ENCODE measurements around the gene LAMTOR1. TPM values are rescaled to one million over a fixed set of nuclear protein-coding genes. Genes with fewer than 3 reads are reported as not detected.
"Not testable (repeated sequence)": the region's sequence is repeated elsewhere in the genome, so short reads cannot be mapped to it uniquely, and the experiment has no call there.

LAMTOR1 gene
- total RNA-seq, 2 experiments from 2014 or later: 68.1 to 70.4 TPM

DNA sequence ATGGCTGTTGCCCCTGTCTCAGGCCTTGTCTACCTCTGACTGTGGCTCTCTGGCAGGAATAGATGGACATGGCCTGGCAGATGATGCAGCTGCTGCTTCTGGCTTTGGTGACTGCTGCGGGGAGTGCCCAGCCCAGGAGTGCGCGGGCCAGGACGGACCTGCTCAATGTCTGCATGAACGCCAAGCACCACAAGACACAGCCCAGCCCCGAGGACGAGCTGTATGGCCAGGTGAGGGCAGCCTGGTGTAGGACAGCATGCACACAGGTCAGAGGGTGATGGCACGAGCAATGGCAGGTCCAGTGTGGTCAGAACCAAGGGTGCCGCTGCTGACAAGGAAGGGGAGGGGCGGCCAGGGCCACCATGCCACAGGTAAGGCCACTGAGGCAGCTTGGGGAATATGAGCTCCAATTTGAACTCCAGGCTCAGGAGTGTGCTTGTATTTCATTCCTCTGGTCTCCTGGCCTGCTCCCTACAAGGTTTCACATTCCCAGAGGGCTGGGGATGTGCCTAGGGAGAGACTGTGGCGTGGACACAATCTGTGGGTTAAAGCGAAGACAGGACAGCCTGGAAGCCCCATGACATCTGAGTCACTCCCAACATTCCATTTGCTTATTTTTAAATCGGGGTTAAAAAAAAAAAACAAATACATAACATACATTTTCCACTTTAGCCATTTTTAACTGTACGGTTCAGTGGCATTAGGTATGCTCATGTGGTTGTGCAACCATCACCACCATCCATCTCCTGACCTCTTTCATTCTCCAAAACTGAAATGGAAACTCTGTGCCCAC lies 33.0 kb upstream of the LAMTOR1 start:
- no peak overlapping the region for H3K27ac Mint-ChIP-seq
- ChIA-PET POLR2A (no interaction called here), CTCF (no interaction called here)
- DNase-seq: no peak
- no peak overlapping the region for H3K4me3 Mint-ChIP-seq
- peaks cover 12% of the 10 kb centered on the region for H3K4me1 Mint-ChIP-seq
- H3K36me3 Mint-ChIP-seq (ENCODE audit: low read depth): no peaks in the 10 kb centered on the region
- peaks cover 3% of the 10 kb centered on the region for H3K9me3 Mint-ChIP-seq
- H3K27me3 Mint-ChIP-seq: peaks cover 16% of the 10 kb centered on the region

DNA sequence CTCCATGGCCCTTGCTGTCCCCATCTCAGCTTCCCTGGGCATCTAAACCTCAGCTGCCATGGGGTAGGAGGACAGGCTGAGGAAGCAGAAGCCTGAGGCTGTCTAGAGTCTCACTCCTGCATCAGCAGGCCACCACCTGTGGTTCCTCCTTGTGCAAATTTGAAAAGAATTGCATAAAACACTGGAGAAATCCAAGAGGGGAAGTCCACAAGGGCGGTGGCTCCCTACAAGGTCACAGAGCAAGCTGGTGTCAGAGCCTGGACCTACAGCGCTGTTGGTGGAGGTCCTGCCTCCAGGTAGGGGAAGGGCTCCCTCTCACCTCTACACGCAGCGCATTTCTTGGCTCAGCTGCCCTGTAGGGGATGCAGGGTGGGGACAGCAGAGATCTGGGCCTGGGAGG lies 32.4 kb upstream of the LAMTOR1 start, which contains the start of gene FOLR3:
TSS of gene FOLR3 (plus strand) at position 253 of the 400 bp plus-strand sequence. CDS start 228 bp downstream, outside the sequence.
- H3K4me1 Mint-ChIP-seq; CTCF ChIA-PET; H3K9me3 Mint-ChIP-seq; DNase-seq; H3K27ac Mint-ChIP-seq; H3K36me3 Mint-ChIP-seq (ENCODE audit: low read depth); POLR2A ChIA-PET; H3K4me3 Mint-ChIP-seq: not testable (repeated sequence)
- peaks cover 16% of the 10 kb centered on the region for H3K27me3 Mint-ChIP-seq

GRCh38 chr11:72132646-72133045 lies 29.5 kb upstream of the LAMTOR1 start:
- no peak for DNase-seq
- ChIA-PET POLR2A (no interaction called here), CTCF (interaction anchor here (2.6 kb wide), 1 partner anchor 11 kb away, joined by 7 read pairs; no protein-coding TSS in a partner anchor)
- H3K4me3 Mint-ChIP-seq: no peak overlapping the region
- peaks cover 16% of the 10 kb centered on the region for H3K9me3 Mint-ChIP-seq
- H3K4me1 Mint-ChIP-seq: peaks cover 6% of the 10 kb centered on the region
- H3K27ac Mint-ChIP-seq: no peak overlapping the region
- peaks cover 6% of the 10 kb centered on the region for H3K36me3 Mint-ChIP-seq (ENCODE audit: low read depth)
- peaks cover 25% of the 10 kb centered on the region for H3K27me3 Mint-ChIP-seq

DNA sequence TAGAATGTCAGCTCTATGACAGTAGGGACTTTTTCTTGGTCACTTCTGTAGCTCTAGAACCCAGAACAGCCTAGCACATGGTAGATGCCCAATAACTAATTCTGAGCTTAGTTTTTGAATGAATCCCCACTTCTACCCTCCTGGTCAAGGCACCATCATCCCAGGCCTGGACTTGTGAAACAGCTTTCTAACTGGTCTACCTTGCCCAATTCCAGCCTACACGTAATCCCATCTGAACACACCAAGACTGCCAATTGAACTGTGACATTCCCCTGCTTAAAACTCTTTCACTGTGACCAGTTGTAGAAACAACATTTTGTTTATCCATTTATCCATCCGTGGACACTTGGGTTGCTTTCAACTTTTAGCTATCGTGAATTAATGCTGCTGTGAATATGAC lies 26.3 kb upstream of the LAMTOR1 start:
- POLR2A ChIA-PET: no interaction called here
- CTCF ChIA-PET: interaction anchor here (1.0 to 2.1 kb wide), 2 partner anchors 9 to 28 kb away, joined by 3 to 5 read pairs; no protein-coding TSS in a partner anchor
- no peak for DNase-seq
- H3K36me3 Mint-ChIP-seq (ENCODE audit: low read depth): peaks cover 9% of the 10 kb centered on the region
- no peaks in the 10 kb centered on the region for H3K4me1 Mint-ChIP-seq
- peaks cover 28% of the 10 kb centered on the region for H3K9me3 Mint-ChIP-seq
- H3K27ac Mint-ChIP-seq: no peak overlapping the region
- peaks cover 30% of the 10 kb centered on the region for H3K27me3 Mint-ChIP-seq
- no peak overlapping the region for H3K4me3 Mint-ChIP-seq

GRCh38 chr11:72127923-72128322 lies 24.8 kb upstream of the LAMTOR1 start:
- H3K27me3 Mint-ChIP-seq: peaks cover 22% of the 10 kb centered on the region
- no peak overlapping the region for H3K4me3 Mint-ChIP-seq
- ChIA-PET POLR2A (interaction anchor here (0.6 kb wide), 1 partner anchor 102 kb away, joined by 3 read pairs; no protein-coding TSS in a partner anchor), CTCF (interaction anchor here (0.6 to 2.1 kb wide), 5 partner anchors 10 to 113 kb away, joined by 3 to 6 read pairs (median 4); no protein-coding TSS in a partner anchor)
- DNase-seq: no peak
- no peak overlapping the region for H3K27ac Mint-ChIP-seq
- H3K9me3 Mint-ChIP-seq: peaks cover 31% of the 10 kb centered on the region
- H3K36me3 Mint-ChIP-seq (ENCODE audit: low read depth): peaks cover 9% of the 10 kb centered on the region
- no peaks in the 10 kb centered on the region for H3K4me1 Mint-ChIP-seq

DNA sequence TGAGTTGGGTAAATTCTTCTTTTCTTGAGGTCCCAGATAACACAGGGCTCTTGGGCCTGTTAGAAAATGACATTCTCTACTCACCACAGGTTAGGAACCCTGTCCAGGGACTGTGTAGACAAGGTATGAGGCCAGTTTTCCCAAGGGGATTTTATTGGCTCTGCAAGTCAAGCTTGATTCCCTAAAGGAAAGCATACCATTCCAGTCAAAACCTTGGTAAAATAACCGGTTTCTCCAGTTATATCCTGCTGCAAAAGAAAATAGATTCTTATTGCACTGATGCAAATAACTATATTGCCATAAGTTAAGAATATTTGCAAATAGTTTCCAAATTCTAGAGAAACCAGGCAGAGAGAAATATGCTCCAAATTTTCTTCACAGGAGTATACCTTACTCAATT lies 22.9 kb upstream of the LAMTOR1 start:
- peaks cover 9% of the 10 kb centered on the region for H3K36me3 Mint-ChIP-seq (ENCODE audit: low read depth)
- H3K9me3 Mint-ChIP-seq: peaks cover 31% of the 10 kb centered on the region
- no peak overlapping the region for H3K27ac Mint-ChIP-seq
- ChIA-PET POLR2A (no interaction called here), CTCF (interaction anchor here (0.6 to 1.8 kb wide), 2 partner anchors 19 kb away, joined by 4 to 8 read pairs; no protein-coding TSS in a partner anchor)
- H3K4me1 Mint-ChIP-seq: no peaks in the 10 kb centered on the region
- no peak overlapping the region for H3K4me3 Mint-ChIP-seq
- H3K27me3 Mint-ChIP-seq: peaks cover 16% of the 10 kb centered on the region
- DNase-seq: no peak

DNA sequence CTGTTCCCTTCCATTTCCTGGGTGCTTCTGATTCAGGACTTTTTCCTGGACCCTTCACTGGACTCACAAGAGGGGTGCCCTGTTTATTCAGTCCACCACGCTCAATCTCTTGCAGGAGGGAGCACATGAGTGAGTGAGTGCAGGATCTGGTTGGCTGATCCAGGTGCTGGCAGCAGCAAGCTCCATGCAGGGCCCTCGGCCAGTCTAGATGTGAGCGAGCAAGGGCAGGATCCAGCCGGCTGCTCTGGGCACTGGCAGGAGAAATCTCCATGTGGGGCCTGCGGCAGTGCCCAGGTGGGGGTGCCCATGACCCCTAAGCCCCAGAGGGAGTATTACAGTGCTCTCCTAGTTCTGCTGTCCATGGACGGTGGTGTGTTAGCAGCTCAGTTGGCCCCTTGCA lies 20.9 kb upstream of the LAMTOR1 start:
- H3K27ac Mint-ChIP-seq: no peak overlapping the region
- peaks cover 14% of the 10 kb centered on the region for H3K27me3 Mint-ChIP-seq
- peaks cover 6% of the 10 kb centered on the region for H3K4me1 Mint-ChIP-seq
- ChIA-PET POLR2A (no interaction called here), CTCF (interaction anchor here (1.3 kb wide), 1 partner anchor 9 kb away, joined by 3 read pairs; no protein-coding TSS in a partner anchor)
- peaks cover 8% of the 10 kb centered on the region for H3K36me3 Mint-ChIP-seq (ENCODE audit: low read depth)
- no peak overlapping the region for H3K4me3 Mint-ChIP-seq
- H3K9me3 Mint-ChIP-seq: peaks cover 30% of the 10 kb centered on the region
- DNase-seq: no peak

- ChIA-PET POLR2A (no interaction called here), CTCF (no interaction called here)
- Mint-ChIP-seq H3K4me1 (peaks cover 6% of the 10 kb centered on the region), H3K27me3 (peaks cover 9% of the 10 kb centered on the region), H3K9me3 (peaks cover 23% of the 10 kb centered on the region), H3K36me3 (ENCODE audit: low read depth) (peaks cover 3% of the 10 kb centered on the region), H3K27ac (no peak overlapping the region), H3K4me3 (no peak overlapping the region)
- DNase-seq: no peak
These were observed 20.1 kb upstream of the LAMTOR1 start for GRCh38 chr11:72123117-72123653.

- Mint-ChIP-seq H3K27ac (no peak overlapping the region), H3K4me3 (no peak overlapping the region), H3K27me3 (peaks cover 7% of the 10 kb centered on the region), H3K4me1 (peaks cover 6% of the 10 kb centered on the region), H3K9me3 (peaks cover 18% of the 10 kb centered on the region), H3K36me3 (ENCODE audit: low read depth) (peaks cover 3% of the 10 kb centered on the region)
- ChIA-PET CTCF (no interaction called here), POLR2A (no interaction called here)
- DNase-seq: no peak
These were observed 19.5 kb upstream of the LAMTOR1 start for GRCh38 chr11:72122607-72123006.

DNA sequence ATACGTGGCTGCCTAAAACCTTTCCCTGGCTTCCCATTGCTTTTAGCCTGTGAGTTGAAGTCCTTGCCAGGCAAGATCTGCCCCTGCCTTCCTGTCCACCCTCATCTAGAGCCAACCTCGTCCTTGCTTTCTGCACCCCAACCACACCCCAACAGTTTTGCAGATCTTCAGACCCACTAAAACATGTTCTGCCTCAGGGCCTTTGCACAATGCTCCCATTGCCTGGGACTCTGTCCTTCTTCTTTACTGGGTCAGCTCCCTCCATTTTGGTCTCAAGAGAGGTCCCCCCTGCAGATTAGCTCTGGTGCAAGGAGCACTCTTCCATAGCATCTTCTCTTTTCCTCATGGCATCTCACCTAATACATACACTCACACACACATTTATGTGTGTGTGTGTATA lies 17.8 kb upstream of the LAMTOR1 start:
- no peak for DNase-seq
- no peaks in the 10 kb centered on the region for H3K36me3 Mint-ChIP-seq (ENCODE audit: low read depth)
- H3K9me3 Mint-ChIP-seq: peaks cover 15% of the 10 kb centered on the region
- POLR2A ChIA-PET: no interaction called here
- H3K27me3 Mint-ChIP-seq: peaks cover 7% of the 10 kb centered on the region
- H3K4me1 Mint-ChIP-seq: peaks cover 6% of the 10 kb centered on the region
- CTCF ChIA-PET: interaction anchor here (0.7 to 1.3 kb wide), 3 partner anchors 24 to 106 kb away, joined by 3 read pairs; no protein-coding TSS in a partner anchor
- H3K27ac Mint-ChIP-seq: no peak overlapping the region
- no peak overlapping the region for H3K4me3 Mint-ChIP-seq

DNA sequence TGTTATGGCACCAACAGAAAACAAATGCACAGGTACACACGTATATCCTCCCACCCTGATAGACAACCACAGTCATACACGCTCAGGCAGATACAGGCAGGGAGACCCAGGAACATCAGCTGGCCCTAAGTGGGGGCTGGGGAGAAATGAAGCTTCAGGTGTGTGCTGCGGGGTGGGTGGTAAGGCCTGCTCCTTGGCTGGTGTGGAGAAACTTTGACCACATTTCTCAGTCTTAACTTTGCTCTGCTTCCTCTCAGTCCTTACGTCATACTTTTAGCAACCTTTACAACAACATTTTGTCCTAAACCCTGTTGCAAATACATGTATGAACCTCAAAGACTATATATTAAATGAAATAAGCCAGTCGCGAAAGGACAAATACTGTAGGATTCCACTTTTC lies 16.1 kb upstream of the LAMTOR1 start:
- ChIA-PET POLR2A (no interaction called here), CTCF (interaction anchor here (1.0 kb wide), 1 partner anchor 24 kb away, joined by 4 read pairs; no protein-coding TSS in a partner anchor)
- H3K36me3 Mint-ChIP-seq (ENCODE audit: low read depth): no peaks in the 10 kb centered on the region
- no peaks in the 10 kb centered on the region for H3K27me3 Mint-ChIP-seq
- peaks cover 3% of the 10 kb centered on the region for H3K9me3 Mint-ChIP-seq
- no peak for DNase-seq
- H3K4me1 Mint-ChIP-seq: peaks cover 6% of the 10 kb centered on the region
- H3K4me3 Mint-ChIP-seq: no peak overlapping the region
- H3K27ac Mint-ChIP-seq: no peak overlapping the region

GRCh38 chr11:72116019-72116755 lies 13.1 kb upstream of the LAMTOR1 start:
- DNase-seq: no peak
- Mint-ChIP-seq H3K27me3 (no peaks in the 10 kb centered on the region), H3K9me3 (peaks cover 3% of the 10 kb centered on the region), H3K36me3 (ENCODE audit: low read depth) (peaks cover 2% of the 10 kb centered on the region), H3K27ac (peak overlapping the region; percentile 6), H3K4me1 (peaks cover 24% of the 10 kb centered on the region), H3K4me3 (no peak overlapping the region)
- ChIA-PET POLR2A (no interaction called here), CTCF (interaction anchor here (0.6 to 1.8 kb wide), 4 partner anchors 10 to 779 kb away, joined by 3 to 5 read pairs (median 4); partner anchors contain the start of gene TOMT)

- CTCF ChIA-PET: interaction anchor here (0.7 to 1.8 kb wide), 3 partner anchors 8 to 75 kb away, joined by 3 to 5 read pairs (median 3); partner anchors contain the start of gene TOMT
- H3K36me3 Mint-ChIP-seq (ENCODE audit: low read depth): peaks cover 10% of the 10 kb centered on the region
- POLR2A ChIA-PET: no interaction called here
These were observed 11.5 kb upstream of the LAMTOR1 start for GRCh38 chr11:72114570-72114969.

More at GRCh38 chr11:72114570-72114969, 11.5 kb upstream of the LAMTOR1 start:
- H3K4me1 Mint-ChIP-seq: peaks cover 31% of the 10 kb centered on the region
- H3K27me3 Mint-ChIP-seq: no peaks in the 10 kb centered on the region
- no peak for DNase-seq
- H3K27ac Mint-ChIP-seq: no peak overlapping the region
- no peak overlapping the region for H3K4me3 Mint-ChIP-seq
- peaks cover 3% of the 10 kb centered on the region for H3K9me3 Mint-ChIP-seq

Measured in activated CD4-positive, alpha-beta T cell treated with anti-CD3 and anti-CD28 coated beads, Interleukin-2, amount 10 ng/mL, durations not matched to agents 7 days and 5 days (primary cell).